Measurements from ENCODE around the gene LRRC73. TPM values are rescaled to one million over a fixed set of nuclear protein-coding genes. Genes with fewer than 3 reads are reported as not detected.

The LRRC73 gene
- total RNA-seq, 3 donors from 2014 or later, result 0.29 to 0.33 TPM; not detected in 1

- intact Hi-C loops (cut with DNase I; ENCODE audit: low total_unique reads), result loop anchor here (10.0 kb wide), 2 partner anchors 55 to 145 kb away; partner anchors contain the start of genes DLK2 and ZNF318
- Histone ChIP-seq H3K27me3 (no peaks in the 10 kb centered on the region), H3K27ac (peak overlapping the region; percentile 49 to 72), H3K4me1 (peaks cover 0 to under 1% of the 10 kb centered on the region in 2 donors), H3K4me3 (peak overlapping the region; percentile 60 to 76 (median 68)), H3K9me3 (no peaks in the 10 kb centered on the region), H3K36me3 (peaks cover 16% of the 10 kb centered on the region)
- TF ChIP-seq, protein P1, sequence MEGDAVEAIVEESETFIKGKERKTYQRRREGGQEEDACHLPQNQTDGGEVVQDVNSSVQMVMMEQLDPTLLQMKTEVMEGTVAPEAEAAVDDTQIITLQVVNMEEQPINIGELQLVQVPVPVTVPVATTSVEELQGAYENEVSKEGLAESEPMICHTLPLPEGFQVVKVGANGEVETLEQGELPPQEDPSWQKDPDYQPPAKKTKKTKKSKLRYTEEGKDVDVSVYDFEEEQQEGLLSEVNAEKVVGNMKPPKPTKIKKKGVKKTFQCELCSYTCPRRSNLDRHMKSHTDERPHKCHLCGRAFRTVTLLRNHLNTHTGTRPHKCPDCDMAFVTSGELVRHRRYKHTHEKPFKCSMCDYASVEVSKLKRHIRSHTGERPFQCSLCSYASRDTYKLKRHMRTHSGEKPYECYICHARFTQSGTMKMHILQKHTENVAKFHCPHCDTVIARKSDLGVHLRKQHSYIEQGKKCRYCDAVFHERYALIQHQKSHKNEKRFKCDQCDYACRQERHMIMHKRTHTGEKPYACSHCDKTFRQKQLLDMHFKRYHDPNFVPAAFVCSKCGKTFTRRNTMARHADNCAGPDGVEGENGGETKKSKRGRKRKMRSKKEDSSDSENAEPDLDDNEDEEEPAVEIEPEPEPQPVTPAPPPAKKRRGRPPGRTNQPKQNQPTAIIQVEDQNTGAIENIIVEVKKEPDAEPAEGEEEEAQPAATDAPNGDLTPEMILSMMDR (IDR thresholded peaks at IDR 0.05), result no peak
- no peak for TF ChIP-seq POLR2AphosphoS5 (IDR thresholded peaks at IDR 0.05)
- no peak for TF ChIP-seq POLR2A (IDR thresholded peaks at IDR 0.05)
- no peak for DNase-seq (ENCODE audit: low spot score in 2 of 2)
Observed at GRCh38 chr6:43509142-43509983, 783 bp downstream of the LRRC73 start.

GRCh38 chr6:43508481-43509141 is 1.5 kb downstream of the LRRC73 start:
- TF ChIP-seq POLR2AphosphoS5 (IDR thresholded peaks at IDR 0.05) (no peak), POLR2A (IDR thresholded peaks at IDR 0.05) (no peak)
- TF ChIP-seq, protein P1 (IDR thresholded peaks at IDR 0.05), result no peak
- DNase-seq (ENCODE audit: low spot score in 2 of 2), result no peak
- H3K27me3 ChIP-seq, result no peaks in the 10 kb centered on the region
- no peak overlapping the region for H3K27ac ChIP-seq
- H3K36me3 ChIP-seq, result peaks cover 16% of the 10 kb centered on the region
- no peaks in the 10 kb centered on the region for H3K9me3 ChIP-seq
- peak overlapping the region in 2 of 3 donors; percentile 68 to 76 for H3K4me3 ChIP-seq
- intact Hi-C loops (cut with DNase I; ENCODE audit: low total_unique reads), result loop anchor here (10.0 kb wide), 2 partner anchors 54 to 144 kb away; partner anchors contain the start of genes DLK2 and ZNF318
- H3K4me1 ChIP-seq, result no peaks in the 10 kb centered on the region

GRCh38 chr6:43506667-43507471 is 3.3 kb downstream of the LRRC73 start:
- peak; percentile 61 to 78 for DNase-seq (ENCODE audit: low spot score in 2 of 2)
- H3K27me3 ChIP-seq, result no peaks in the 10 kb centered on the region
- peaks cover 5% of the 10 kb centered on the region for H3K36me3 ChIP-seq
- H3K4me3 ChIP-seq, result no peak overlapping the region
- intact Hi-C loops (cut with DNase I; ENCODE audit: low total_unique reads), result loop anchor here (10.0 kb wide), 2 partner anchors 52 to 142 kb away; partner anchors contain the start of genes DLK2 and ZNF318
- TF ChIP-seq POLR2AphosphoS5 (IDR thresholded peaks at IDR 0.05), result no peak
- no peak for TF ChIP-seq POLR2A (IDR thresholded peaks at IDR 0.05)
- TF ChIP-seq, protein P1 (IDR thresholded peaks at IDR 0.05), result peak; percentile 84 to 96 (median 92)
- H3K9me3 ChIP-seq, result no peaks in the 10 kb centered on the region
- no peaks in the 10 kb centered on the region for H3K4me1 ChIP-seq
- H3K27ac ChIP-seq, result peak overlapping the region in 1 of 2 donors; percentile 40

DNA sequence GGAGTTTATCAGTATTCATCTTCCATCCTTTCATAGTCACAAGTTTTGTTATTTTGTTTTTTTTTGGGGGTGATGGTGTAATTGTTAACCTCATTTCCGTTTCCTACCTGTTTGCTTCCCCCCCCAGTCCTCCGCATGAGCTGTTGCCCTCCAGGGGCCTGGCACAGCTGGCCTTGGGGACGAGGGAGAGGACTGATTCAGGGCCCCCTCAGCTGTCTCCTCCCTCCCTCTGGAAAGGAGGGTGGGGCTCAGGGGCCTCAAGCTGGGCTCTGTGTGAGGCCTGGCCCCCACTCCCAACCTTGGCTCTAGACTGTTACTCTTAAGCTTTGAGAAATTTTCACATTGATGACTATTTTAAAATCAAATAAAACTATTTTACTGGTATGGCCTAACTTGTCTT is 4.0 kb downstream of the LRRC73 start:
- Histone ChIP-seq H3K27ac (peak overlapping the region in 1 of 2 donors; percentile 40), H3K4me3 (no peak overlapping the region), H3K27me3 (no peaks in the 10 kb centered on the region), H3K36me3 (peaks cover 4% of the 10 kb centered on the region), H3K9me3 (no peaks in the 10 kb centered on the region), H3K4me1 (no peaks in the 10 kb centered on the region)
- DNase-seq (ENCODE audit: low spot score in 2 of 2), result no peak
- TF ChIP-seq POLR2AphosphoS5 (IDR thresholded peaks at IDR 0.05) (no peak), POLR2A (IDR thresholded peaks at IDR 0.05) (no peak)
- TF ChIP-seq, protein P1 (IDR thresholded peaks at IDR 0.05), result no peak
- intact Hi-C loops (cut with DNase I; ENCODE audit: low total_unique reads), result loop anchor here (10.0 kb wide), 2 partner anchors 51 to 141 kb away; partner anchors contain the start of genes DLK2 and ZNF318

All from breast epithelium (tissue), 4 donors.